A673 (cell line): ENCODE measurements around the gene CCDC141. TPM values are rescaled to one million over a fixed set of nuclear protein-coding genes. Genes with fewer than 3 reads are reported as not detected.

Source experiments
- BruUV-seq: library from RNA; stranded (reverse); fragments of 400-500 nt; replicated peaks from 2 replicates; lab custom pipeline; 2021; lab: Mats Ljungman, UMichigan
- CTCF ChIA-PET: fragments of 300-600 bp; sonication (Branson Sonifier 250); formaldehyde crosslinking; loops from one replicate; lab custom pipeline; 2022; ENCODE audit warnings: antibody characterized with exemption; lab: Charles Lee
- POLR2A ChIA-PET: fragments of 300-600 bp; sonication (Branson Sonifier 250); formaldehyde crosslinking; loops from one replicate; lab custom pipeline; 2022; ENCODE audit warnings: antibody characterized with exemption; ENCODE audit not compliant: low non-redundant PET; lab: Charles Lee
- DNase-seq: peaks from one replicate; pipeline ENCODE4 v3.0.0-alpha.2; 2015; ENCODE audit warnings: low spot score
- H3K27ac ChIP-seq: fragments of 200-600 bp; sonication (generic); 2 replicates; pipeline ENCODE4 v1.5.1; 2016; ENCODE audit warnings: mixed run types, low read depth, mild to moderate bottlenecking, mixed read lengths, antibody characterized with exemption, low read length; ENCODE audit not compliant: poor library complexity, severe bottlenecking
- H3K27me3 ChIP-seq: fragments of 200-600 bp; sonication (generic); replicated peaks from 2 replicates; pipeline ENCODE4 v1.6.1; 2017; ENCODE audit warnings: mixed run types, low read depth, mild to moderate bottlenecking, mixed read lengths, antibody characterized with exemption, low read length; ENCODE audit not compliant: insufficient read depth, poor library complexity
- H3K36me3 ChIP-seq: fragments of 200-600 bp; sonication (generic); 2 replicates; pipeline ENCODE4 v1.6.1; 2016; ENCODE audit warnings: mixed run types, mild to moderate bottlenecking, mixed read lengths, antibody characterized with exemption, low read length; ENCODE audit not compliant: insufficient read depth, poor library complexity, severe bottlenecking
- H3K4me1 ChIP-seq: fragments of 200-600 bp; sonication (generic); 2 replicates; pipeline ENCODE4 v1.6.1; 2017; ENCODE audit warnings: mixed run types, mild to moderate bottlenecking, mixed read lengths, antibody characterized with exemption, low read length; ENCODE audit not compliant: insufficient read depth, poor library complexity, severe bottlenecking
- H3K4me3 ChIP-seq: fragments of 200-600 bp; sonication (generic); 2 replicates; pipeline ENCODE4 v1.5.1; 2016; ENCODE audit warnings: low read depth, mixed run types, mild to moderate bottlenecking, mixed read lengths, low read length; ENCODE audit not compliant: poor library complexity, severe bottlenecking
- H3K9me3 ChIP-seq: fragments of 200-600 bp; sonication (generic); 2 replicates; pipeline ENCODE4 v1.6.1; 2016; ENCODE audit warnings: mixed run types, low read depth, mild to moderate bottlenecking, mixed read lengths, antibody characterized with exemption, low read length; ENCODE audit not compliant: poor library complexity, severe bottlenecking
- CTCF ChIP-seq: fragments of 300-800, 200-600 bp; sonication (generic); conservative IDR thresholded peaks from 2 replicates; pipeline ENCODE4 v1.5.1; 2017; ENCODE audit warnings: low read depth, mild to moderate bottlenecking, antibody characterized with exemption, low read length, moderate library complexity, mixed read lengths
- EZH2 ChIP-seq: fragments of 200-600 bp; sonication (generic); IDR thresholded peaks from 2 replicates; pipeline ENCODE4 v1.6.1; 2017; ENCODE audit warnings: borderline replicate concordance, low read depth, mild to moderate bottlenecking, mixed read lengths, antibody characterized with exemption, low read length; ENCODE audit not compliant: poor library complexity, severe bottlenecking
- intact Hi-C: fragments of 100-400 bp; cut with micrococcal nuclease; formaldehyde crosslinking; loops from one replicate; pipeline ENCODE4 v1.10.0; 2022; ENCODE audit not compliant: unreplicated experiment
- total RNA-seq: library from RNA; stranded (reverse); gene quantifications from 2 replicates; pipeline ENCODE4 v1.2.3, GENCODE V29; 2021

The CCDC141 gene
- total RNA-seq, 1 experiment from 2014 or later, result not detected

GRCh38 chr2:178855151-178855550, 194.8 kb downstream of the CCDC141 start:
- TF ChIP-seq EZH2 (no peak), CTCF (no peak)
- Histone ChIP-seq H3K4me3 (no peak overlapping the region), H3K36me3 (no peaks in the 10 kb centered on the region), H3K9me3 (no peaks in the 10 kb centered on the region), H3K4me1 (no peaks in the 10 kb centered on the region), H3K27ac (no peak overlapping the region), H3K27me3 (no peaks in the 10 kb centered on the region)
- no peak for DNase-seq
- no TSS peak for BruUV-seq
- intact Hi-C loops, result no loop called here
- ChIA-PET POLR2A (no interaction called here), CTCF (no interaction called here)

- no TSS peak for BruUV-seq
- Histone ChIP-seq H3K9me3 (no peaks in the 10 kb centered on the region), H3K27me3 (no peaks in the 10 kb centered on the region), H3K27ac (no peak overlapping the region), H3K36me3 (no peaks in the 10 kb centered on the region), H3K4me1 (no peaks in the 10 kb centered on the region), H3K4me3 (no peak overlapping the region)
- POLR2A ChIA-PET, result no interaction called here
- intact Hi-C loops, result no loop called here
- DNase-seq, result no peak
- CTCF ChIA-PET, result no interaction called here
- TF ChIP-seq EZH2 (no peak), CTCF (no peak)
Observed at GRCh38 chr2:178848335-178848734, 201.6 kb downstream of the CCDC141 start.

GRCh38 chr2:178846458-178846802, 203.5 kb downstream of the CCDC141 start:
- H3K27ac ChIP-seq, result no peak overlapping the region
- DNase-seq, result no peak
- H3K4me1 ChIP-seq, result no peaks in the 10 kb centered on the region
- BruUV-seq, result no TSS peak
- H3K4me3 ChIP-seq, result no peak overlapping the region
- ChIA-PET POLR2A (no interaction called here), CTCF (no interaction called here)
- no peaks in the 10 kb centered on the region for H3K9me3 ChIP-seq
- intact Hi-C loops, result no loop called here
- TF ChIP-seq CTCF (no peak), EZH2 (no peak)
- no peaks in the 10 kb centered on the region for H3K36me3 ChIP-seq
- H3K27me3 ChIP-seq, result no peaks in the 10 kb centered on the region
